ENCODE data around the gene TAL1.

TAL1 gene

DNA sequence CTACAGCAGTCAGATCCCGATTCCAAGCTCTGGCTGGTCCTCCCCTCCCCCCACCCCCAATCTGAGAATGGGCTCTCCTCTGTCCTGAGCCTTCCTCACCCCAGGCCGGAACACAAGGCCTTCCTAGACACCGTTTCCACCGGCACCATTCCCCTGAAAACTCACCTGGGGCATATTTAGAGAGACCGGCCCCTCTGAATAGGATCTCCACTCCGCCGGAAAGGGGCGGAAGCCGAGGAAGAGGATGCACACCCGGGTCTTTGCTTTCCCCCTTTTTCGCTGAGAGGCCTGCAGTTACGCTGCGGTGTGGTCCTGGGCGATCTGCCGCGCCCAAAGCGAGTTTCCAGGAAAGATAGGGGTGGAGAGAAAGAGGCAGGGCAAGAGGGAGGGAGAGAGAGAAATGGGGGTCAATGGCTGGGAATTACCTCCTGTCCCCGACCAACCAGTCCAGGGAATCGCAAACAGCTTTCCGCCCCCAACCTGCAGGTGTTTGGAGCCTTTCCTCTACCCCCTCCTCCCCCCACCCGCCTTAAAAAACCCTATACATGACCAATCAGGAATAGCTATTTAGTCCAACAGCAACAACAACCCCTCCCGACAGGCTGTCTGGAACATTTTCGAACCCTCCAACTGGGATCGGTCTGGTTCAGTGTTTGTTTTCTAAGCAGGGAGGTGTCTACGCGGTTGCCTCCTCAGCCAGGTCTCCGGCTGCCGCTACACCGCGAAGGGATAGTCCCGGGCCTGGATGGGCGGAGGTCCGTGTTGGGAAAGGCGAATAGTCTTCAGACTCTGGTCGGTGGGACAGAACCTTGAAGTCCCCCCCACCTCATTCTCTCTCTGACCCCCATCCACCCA is 2.8 kb downstream of the TAL1 start:
- DNase-seq: no peak

DNA sequence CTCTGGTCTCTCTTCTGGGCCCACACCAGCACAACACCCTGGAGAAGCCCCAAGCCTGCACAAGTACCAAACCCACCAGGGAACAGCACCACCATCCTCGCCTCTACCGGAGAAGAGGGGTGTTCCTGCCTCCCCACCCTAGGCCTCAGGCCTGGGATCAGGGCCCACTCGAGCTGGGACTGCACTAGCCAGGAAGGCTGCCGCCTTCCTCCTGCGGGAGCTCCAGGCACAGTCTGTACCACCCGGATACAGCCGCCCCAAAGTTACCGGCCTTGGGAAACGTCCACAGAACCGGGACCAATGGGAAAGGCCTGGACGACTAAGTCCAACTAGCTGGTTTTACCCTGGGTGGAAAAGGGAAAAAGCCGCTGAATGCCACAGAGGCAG is 3.4 kb downstream of the TAL1 start:
- no peak for DNase-seq

DNA sequence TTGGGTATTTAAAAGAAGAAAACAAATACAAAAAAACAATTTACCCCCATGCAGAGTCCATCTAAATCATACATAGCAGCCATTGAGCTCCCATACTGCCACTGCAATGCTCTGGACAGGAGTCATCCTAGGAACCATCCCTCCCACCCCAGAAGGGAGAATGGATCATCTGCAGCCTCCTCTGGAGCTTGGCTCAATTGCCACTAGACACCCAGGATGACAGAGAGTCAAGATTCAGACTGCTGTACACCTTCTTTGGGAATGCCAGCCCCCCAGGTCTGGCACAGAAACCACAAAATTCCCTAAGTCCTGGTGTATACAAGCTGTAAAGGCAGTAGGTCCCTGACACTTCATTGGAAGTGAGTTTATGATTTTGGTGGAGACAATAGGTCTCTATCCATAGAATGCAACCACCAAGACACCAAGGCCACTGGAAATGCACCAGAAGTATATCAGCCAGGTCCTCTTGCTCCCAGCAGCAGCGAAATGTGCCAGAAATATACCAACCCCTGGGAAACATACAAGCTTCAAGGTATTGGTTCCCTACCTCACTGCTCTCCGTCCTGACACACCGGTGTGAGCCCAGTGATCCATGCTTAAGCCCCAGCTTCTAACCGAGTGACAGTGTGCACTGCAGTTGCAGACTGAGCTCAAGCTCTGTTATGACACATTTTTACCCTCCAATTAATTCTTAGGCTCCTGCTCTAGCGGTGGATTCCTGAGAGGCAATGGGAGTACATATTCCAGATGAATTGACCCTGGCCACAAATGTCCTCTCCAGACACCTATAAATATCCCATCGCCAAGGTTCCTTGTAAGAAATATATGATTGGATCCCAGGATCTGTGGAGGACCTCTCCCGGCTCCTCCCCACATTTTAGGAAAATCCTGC is 4.4 kb downstream of the TAL1 start:
- DNase-seq: no peak

DNA sequence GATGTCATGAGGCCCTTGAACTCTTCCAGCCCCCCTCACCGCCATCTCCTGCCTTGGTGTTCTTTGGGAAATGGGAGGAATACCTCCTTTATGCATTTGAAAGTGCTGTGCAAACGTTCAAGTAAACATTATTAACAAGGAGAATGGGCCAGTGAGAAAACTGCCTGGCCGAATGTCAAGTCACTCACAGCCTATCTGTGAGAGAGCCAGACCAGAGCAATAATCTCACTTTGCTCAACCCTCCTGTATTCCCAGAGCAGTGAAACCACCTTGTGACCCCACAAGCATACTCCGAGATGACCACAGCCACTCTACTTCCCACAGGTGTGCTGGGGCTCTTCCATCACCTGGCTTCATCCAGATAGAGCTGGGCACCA is 5.2 kb downstream of the TAL1 start:
- DNase-seq: no peak

DNA sequence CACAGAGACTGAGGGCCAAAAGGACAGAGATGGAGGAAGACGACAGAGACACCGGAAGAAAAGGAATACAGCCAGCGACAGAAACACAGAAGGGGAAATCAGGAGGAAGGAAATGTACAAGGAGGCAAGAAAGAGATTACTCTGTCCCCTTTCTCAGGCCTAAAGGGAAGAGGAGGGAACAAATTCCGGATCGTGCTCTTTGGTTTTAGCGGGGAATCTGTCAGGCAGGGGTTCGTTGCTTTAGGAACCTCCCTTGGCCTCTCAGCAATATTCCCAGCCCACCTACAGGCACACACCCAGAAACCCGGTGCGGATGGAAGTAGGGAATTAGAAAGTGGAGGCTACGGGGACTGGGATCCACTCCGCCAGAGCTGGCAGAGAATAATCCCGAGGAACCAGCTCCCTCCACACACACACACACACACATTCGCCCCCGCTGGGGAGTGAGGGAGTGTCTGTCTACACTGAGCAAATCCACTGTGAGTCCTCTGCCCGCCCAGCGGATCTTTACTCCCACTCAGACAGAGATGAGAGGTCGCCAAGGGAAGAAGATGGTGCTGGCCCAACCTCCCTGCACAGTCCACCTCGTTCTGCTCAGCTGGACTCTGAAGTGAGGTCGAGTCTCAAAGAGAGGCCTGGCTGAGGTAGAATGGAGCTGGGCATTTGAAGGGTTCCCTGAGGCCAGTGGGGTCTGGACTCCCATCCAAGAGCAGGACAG is 5.7 kb downstream of the TAL1 start:
- DNase-seq: no peak

DNA sequence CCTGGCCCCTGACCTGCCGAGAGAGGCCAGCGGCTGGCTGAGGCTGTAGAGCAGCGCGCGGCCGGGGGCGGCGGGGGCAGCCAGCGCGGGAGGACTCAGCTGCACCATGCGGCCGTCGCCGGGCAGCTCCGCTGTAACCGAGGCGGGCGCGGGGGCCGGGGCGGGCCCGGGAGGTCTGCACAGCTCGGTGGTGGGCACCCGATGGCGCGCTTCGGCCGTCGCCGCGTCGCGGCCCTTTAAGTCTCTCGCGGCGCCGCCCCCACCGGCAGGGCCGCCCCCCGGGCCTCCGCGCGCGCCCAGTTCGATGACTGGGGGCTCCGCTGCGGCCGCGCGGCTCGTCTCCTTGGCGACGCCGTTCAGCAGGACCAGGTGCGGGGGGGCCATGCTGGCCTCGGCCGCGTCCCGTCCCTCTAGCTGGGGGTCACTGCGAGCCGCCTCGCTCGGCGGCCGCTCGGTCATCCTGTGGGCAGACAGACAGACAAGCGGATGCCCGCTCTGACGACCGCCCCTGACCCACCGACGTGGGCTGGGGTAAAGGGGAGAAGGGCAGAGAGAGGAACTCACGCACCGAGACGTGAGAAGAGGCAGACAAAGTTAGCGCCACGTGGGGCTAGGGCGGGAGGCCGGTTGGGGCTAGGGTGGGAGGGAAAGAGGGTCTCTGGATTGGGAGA is 6.5 kb downstream of the TAL1 start:
- DNase-seq: no peak

DNA sequence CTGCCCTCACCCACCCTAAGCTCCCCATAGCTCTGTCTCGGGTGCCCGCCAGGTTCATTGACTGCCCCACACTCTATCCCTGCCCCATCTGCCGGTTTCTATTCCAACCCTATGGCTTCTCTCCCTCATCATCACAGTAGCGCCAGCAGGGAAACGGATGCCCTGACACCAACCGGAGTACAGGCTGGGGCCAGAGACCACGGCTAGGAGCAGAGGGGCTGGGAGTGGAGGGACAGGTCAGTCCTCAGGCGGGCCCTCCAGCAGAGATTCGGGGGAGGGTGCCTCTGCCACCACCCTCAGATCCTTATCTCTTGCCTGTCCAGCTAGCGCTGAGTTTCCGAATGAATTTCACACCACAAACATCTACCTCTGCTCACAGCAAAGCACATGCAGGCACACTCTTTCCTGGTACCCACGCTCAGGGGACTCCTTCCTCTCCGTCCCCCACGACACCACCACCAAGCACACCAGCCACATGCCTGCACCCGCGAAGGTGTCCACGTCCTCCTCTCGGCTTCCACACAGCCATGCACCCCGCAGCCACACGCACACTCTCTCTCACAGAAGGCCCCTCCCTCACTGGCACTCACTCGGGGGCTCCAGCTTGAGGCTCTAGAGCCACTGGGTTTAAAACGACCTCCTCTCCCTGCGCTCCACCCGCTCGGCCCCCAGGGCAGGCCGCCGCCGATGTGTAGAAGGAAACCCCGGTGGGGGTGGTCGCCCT is 7.2 kb downstream of the TAL1 start:
- DNase-seq: no peak

DNA sequence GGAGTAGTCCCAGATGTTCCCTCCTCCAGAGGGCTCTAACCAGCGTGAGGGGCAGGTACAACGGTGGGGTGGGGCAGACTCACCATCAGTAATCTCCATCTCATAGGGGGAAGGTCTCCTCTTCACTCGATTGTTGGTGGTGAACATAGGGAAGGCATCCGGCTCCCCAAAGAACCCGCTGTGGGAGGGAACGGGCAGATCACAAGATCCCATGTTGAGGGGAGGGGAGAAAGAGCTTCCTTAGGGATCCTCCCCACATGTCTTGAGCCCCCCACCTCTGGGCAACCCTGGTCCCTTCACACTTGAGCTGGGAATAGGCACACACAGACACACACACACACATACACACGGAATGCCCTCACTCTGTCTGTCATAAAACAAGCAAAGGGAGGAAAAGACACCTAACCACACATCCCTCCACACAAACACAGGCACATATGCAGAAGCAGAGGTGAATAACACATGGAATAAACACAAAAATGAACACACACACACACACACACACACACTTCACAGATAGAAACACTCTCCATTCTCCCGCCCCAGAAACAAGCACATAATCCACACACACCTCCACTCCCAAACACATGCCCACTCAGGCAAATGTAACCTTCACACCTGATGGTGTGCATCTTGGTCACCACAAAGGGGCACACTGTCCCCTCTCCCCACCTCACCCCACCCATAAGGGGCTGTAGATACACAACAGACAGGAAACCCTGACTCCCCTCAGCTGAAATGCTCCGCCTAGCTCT is 7.9 kb downstream of the TAL1 start:
- no peak for DNase-seq

DNA sequence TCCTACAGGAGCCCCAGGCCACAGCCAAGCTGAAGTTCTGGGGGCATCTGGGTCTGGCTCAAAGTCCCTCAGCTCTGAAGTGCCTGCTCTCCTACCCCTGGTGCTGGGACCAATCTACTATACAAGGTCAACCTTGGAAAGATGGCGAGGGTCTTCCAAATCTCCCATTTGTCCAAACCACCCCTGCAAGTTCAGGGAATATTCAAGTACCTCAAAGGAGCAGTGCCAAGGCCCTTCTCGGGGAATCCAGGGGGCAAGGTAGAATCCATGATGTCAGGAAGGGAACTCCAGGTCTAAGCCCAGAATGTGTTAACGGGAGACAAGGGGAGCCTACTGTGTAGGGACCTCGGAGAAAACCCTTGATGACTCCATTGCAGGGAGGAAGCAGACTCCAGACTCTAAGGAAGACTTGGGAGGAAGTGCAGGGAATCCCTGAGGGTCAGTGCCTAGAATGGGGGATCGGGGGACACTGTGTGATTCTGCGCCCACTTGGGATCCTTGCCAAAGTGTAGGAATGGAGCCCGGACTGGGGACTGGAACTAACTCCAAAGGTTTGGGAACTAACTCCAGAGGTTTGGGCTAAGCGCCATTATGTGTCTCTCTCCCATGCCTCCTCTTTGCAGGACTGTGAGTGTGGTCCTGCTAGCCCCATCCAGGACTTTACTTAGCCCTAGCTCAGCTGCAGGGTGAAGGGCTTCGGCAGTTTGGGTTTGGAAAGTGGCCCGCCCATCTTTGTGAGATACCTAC is 8.7 kb downstream of the TAL1 start:
- DNase-seq: no peak

DNA sequence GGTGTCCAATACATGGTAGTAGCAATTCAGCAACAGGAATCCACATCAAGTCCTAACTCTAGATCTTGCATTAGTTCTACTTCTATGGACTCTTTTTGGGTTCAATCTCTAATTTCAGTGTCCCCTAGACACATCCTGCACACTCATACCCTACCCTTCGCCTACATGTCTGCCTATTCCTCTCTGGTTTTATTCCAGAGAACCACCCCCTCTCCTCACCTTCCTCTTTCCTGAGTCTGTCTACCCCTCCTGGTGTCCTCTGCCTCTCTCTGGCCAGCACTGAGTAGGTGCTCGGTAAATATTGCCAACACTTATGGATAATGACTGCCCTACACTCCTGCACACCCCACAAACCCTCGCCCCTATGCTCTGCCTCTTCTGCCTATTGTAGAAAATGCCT is 9.5 kb downstream of the TAL1 start:
- no peak for DNase-seq

DNA sequence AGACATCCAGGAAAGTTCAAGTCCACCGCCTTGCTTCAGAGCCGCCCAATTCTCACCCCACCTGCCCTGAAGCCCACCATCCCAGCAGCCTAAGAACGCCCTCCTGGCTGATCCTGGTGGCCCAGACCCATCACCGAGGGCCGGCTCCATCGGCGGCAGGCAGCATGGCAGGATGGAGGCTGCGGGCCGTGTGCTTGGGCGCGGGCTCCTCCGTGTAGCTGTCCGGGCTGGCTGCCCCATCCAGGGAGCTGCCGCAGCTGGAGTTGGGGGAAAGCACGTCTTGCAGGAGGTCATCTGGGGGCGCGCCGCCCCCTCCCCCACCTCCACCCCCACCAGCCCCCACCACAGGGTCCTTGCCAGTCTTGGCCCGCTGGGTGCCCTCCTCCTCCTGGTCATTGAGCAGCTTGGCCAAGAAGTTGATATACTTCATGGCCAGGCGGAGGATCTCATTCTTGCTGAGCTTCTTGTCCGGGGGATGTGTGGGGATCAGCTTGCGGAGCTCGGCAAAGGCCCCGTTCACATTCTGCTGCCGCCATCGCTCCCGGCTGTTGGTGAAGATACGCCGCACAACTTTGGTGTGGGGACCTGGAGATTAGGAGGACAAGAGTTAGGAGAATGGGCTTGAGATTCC is 12.3 kb downstream of the TAL1 start:
- no peak for DNase-seq

DNA sequence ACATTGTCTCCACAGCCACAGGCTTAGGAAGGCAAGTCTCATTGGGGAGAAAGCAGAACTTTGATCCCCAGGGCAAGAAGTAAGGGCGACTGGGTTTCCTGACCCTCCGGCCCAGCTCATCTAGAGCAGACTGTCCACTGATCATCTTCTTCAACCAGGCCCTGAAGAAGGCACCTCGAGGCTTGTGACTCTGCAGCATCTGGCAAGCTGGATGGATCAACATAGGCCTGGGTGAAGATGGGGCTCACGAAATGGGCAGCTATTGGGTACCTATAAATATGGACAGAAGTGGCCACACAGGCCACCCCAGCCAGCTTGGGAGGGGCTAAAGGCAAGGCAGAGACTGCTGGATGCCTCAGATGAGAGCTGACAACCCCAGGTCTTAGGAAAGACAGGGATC is 13.0 kb downstream of the TAL1 start:
- no peak for DNase-seq

DNA sequence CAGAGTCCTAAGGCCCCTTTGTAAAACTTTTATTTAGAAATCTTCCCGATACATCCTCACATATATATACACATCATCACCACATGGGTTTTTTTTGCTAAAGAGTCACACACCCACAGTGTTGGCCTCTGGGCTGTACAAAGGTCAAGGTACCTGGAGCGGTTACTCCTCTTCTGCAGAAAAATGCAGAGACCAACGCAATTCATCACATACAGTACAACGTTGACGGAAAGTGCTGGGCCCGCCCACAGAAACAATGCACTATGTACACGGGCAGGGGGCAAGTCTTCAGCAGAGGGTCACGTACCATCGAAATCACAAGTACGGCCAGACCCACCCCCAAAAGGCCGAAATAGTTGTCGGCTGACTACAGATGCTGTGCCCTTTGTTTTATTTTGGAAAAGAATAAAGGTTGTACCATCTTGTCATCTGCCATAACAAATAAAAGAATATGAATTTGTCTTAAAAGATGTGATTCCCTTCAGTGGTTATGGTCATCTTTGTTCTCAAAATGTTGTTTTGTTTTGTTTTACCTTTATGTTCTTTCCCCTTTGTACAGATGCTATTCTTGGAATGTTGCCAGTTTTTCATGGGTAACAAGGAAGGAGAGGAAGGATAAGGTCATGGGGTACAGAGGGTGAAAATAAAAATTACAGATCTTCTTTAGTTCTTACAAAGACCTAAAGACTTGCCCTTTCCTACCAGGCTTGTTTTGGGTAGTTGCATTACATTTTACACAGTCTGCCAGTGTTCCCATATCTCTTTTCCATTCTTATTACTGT is 15.6 kb downstream of the TAL1 start:
- no peak for DNase-seq

DNA sequence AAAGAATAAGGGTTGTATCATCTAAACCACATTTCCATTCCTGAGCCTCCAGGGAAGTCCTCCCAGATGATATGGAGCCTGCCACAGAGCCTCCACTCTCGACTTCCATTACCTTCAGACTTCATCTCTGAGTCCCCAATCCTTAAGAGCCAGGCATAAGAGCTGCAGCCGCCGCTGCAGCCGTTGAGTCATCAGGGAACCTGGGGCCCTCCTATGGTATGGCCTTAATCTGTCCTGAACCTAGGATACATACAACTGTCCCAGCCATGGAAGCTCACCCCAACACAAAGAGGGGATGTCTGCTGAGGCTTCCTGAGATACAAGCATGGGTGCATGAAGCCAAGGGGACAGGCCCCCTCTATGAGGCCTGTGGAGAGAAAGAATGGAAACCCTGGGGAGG is 16.3 kb downstream of the TAL1 start:
- no peak for DNase-seq

DNA sequence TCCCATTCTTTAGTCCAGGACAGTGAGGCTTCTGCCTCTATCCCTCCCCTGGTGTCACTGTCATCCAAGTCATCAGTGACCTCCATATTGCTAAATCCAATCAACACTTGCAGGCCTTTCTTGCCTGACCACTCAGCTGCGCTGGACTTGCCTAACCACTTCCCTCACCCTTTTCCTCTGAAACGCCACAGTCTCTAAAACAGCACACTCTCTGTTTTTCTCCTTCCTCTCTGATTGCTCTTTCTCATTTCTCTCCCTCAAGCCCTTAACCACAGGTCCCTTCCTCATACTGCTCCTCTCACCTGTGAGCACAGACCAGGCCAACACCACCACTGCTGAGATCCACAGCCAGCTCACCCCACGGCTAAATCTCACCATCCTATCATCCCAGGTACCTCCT is 17.5 kb downstream of the TAL1 start:
- DNase-seq: no peak

DNA sequence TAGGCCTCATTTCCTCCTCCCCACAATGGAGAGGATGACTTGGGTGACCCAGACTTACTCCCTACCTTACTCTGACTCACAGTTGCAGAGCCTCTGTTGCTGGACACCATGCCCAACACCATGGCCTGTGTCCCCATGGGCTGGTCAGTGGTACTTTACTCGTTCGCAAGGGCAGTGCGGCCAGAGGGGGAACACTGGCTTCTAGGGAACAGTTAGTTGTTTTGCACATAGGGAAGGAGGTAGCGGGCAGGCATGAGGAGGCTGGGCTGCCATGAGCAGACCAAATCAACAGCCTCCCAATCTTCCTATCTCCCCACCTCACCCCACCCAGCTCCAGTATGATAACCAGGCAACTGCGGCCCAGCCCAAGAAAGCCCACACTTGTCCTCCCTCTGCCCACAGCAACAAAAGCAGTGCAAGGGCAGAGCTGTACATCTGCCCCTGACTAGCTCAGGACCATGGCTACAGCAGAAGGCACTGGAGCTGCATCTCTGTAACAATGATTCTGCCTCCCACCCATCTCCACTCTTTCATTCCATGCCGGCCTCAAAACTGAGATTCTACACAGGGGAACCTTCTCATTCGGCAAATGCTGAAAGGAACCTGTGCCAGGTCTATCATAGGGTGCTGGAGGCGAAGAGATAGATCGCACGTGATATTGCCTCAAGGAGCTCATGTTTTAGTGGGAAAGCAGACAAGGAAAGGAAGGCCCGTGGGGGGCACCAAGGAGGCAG is 18.6 kb downstream of the TAL1 start:
- DNase-seq: no peak

DNA sequence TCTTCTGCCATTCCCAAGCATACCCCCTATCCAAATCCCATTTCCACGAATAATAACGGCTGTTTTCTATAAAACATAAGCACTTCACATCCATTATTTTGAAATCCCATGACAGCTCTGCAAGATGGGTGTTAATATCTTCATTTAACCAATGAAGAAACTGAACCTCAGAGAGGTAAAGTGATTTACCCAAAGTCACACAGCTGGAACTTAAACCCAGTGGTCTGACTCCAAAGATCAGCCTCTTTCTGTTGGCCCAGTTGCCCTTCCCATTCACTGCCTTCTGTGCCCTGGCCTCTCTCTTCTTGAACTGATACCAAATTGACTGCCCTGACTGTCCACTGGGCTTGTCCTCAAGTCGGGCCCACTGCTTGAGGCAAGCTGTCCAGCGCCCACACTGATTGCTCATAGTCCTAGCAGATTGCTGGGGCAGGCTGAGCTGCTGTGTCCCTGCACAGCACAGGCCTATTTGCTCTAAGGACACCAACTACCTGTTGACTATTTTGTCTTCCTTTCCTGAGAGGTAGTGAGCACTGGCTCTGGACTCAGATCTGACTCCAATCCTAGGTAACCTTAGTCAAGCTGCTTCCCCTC is 19.3 kb downstream of the TAL1 start:
- no peak for DNase-seq

DNA sequence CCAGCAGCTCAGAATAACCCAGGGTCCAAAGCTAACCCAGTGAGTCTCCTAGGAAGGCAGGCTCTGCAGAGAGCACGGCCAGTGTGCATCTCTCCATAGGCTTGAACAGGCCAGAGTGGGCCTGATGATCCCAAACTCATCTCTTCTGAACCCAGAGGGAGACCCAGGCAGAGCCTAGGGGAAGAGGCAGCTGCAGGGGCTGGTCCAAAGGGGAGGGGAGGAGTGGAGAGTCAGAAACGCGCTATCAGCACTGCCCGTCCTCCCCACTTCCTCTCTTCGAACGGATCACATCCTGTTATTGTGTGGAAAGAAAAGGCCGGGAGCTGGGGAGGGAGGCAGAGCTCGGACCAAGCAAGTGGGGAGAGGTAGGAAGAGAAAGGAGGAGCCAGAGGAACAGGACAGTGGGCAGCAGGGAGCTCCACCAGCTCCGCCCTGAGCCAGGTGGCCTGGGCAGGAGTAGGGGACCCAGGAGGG is 20.2 kb downstream of the TAL1 start:
- no peak for DNase-seq

Data from NCI-H2029 (cell line).